SK-N-SH treated with all-trans-retinoic acid at 6 μM for 48 hours (cell line): ENCODE measurements around the gene ABCC4.
"Not testable (repeated sequence)": the region's sequence is repeated elsewhere in the genome, so short reads cannot be mapped to it uniquely, and the experiment has no call there.

Experiments
- ATAC-seq: fragments of 200-7000 bp; cut with Tn5 transposase; 3 replicates; pipeline ENCODE4 v1.9.1; 2020; ENCODE audit warnings: mild to moderate bottlenecking, moderate library complexity
- ARNTL ChIP-seq: fragments of 450-650 bp; formaldehyde crosslinking; IDR thresholded peaks from 2 replicates; pipeline ENCODE4 v1.5.0; 2020; ENCODE audit warnings: low read depth, mild to moderate bottlenecking, moderate library complexity, borderline replicate concordance
- BACH2 ChIP-seq: fragments of 250-450 bp; sonication (Bioruptor Pico); IDR thresholded peaks from 2 replicates; pipeline ENCODE4 v1.9.0; 2021; ENCODE audit warnings: mild to moderate bottlenecking, borderline replicate concordance
- CREB5 ChIP-seq: fragments of 250-450 bp; sonication (Bioruptor Pico); IDR thresholded peaks from 2 replicates; pipeline ENCODE4 v1.5.1; 2020; ENCODE audit warnings: low read depth, mild to moderate bottlenecking, moderate library complexity
- CSDC2 ChIP-seq: fragments of 250-450 bp; sonication (Bioruptor Pico); IDR thresholded peaks from 2 replicates; pipeline ENCODE4 v1.5.0; 2020; ENCODE audit warnings: mild to moderate bottlenecking, moderate library complexity
- ESRRG ChIP-seq: fragments of 250-450 bp; sonication (Bioruptor Pico); IDR thresholded peaks from 2 replicates; pipeline ENCODE4 v1.6.1; 2021; ENCODE audit warnings: mild to moderate bottlenecking
- GLIS3 ChIP-seq: fragments of 250-450 bp; sonication (Bioruptor Pico); IDR thresholded peaks from 2 replicates; pipeline ENCODE4 v1.5.0; 2020; ENCODE audit warnings: mild to moderate bottlenecking, moderate library complexity
- ISL1 ChIP-seq: fragments of 250-450 bp; sonication (Bioruptor Pico); IDR thresholded peaks from 2 replicates; pipeline ENCODE4 v2.1.2; 2022; ENCODE audit warnings: mild to moderate bottlenecking, moderate library complexity
- OSR1 ChIP-seq: fragments of 250-450 bp; sonication (Bioruptor Pico); IDR thresholded peaks from 2 replicates; pipeline ENCODE4 v1.8.0; 2022; ENCODE audit warnings: moderate library complexity, mild to moderate bottlenecking, inconsistent platforms
- POU6F1 ChIP-seq: fragments of 250-450 bp; sonication (Bioruptor Pico); IDR thresholded peaks from 2 replicates; pipeline ENCODE4 v1.8.0; 2021; ENCODE audit warnings: low read depth, mild to moderate bottlenecking, moderate library complexity, borderline replicate concordance
- RARB ChIP-seq: fragments of 250-450 bp; sonication (Bioruptor Pico); IDR thresholded peaks from 2 replicates; pipeline ENCODE4 v1.8.0; 2021; ENCODE audit warnings: mild to moderate bottlenecking, moderate library complexity
- SNAI2 ChIP-seq: fragments of 250-450 bp; sonication (Bioruptor Pico); IDR thresholded peaks from 2 replicates; pipeline ENCODE4 v1.5.0; 2020; ENCODE audit warnings: mild to moderate bottlenecking, moderate library complexity
- TCF4 ChIP-seq: fragments of 250-450 bp; sonication (Bioruptor Pico); IDR thresholded peaks from 2 replicates; pipeline ENCODE4 v1.8.0; 2021; ENCODE audit warnings: mild to moderate bottlenecking, moderate library complexity, borderline replicate concordance
- TOX ChIP-seq: fragments of 250-450 bp; sonication (Bioruptor Pico); IDR thresholded peaks from 2 replicates; pipeline ENCODE4 v1.8.0; 2021; ENCODE audit warnings: mild to moderate bottlenecking, moderate library complexity, borderline replicate concordance
- ZC3H10 ChIP-seq: fragments of 250-450 bp; sonication (Bioruptor Pico); IDR thresholded peaks from 2 replicates; pipeline ENCODE4 v1.5.1; 2021; ENCODE audit warnings: mild to moderate bottlenecking, moderate library complexity
- ZFP30 ChIP-seq: fragments of 450-650 bp; formaldehyde crosslinking; IDR thresholded peaks from 2 replicates; pipeline ENCODE4 v1.5.0; 2022; ENCODE audit warnings: mild to moderate bottlenecking, moderate library complexity
- ZNF565 ChIP-seq: fragments of 450-650 bp; formaldehyde crosslinking; conservative IDR thresholded peaks from 2 replicates; pipeline ENCODE4 v1.5.0; 2020; ENCODE audit warnings: low read depth, mild to moderate bottlenecking, moderate library complexity
- ZNF70 ChIP-seq: fragments of 450-650 bp; formaldehyde crosslinking; IDR thresholded peaks from 2 replicates; pipeline ENCODE4 v1.5.0; 2020; ENCODE audit warnings: mild to moderate bottlenecking, moderate library complexity
- ZNF8 ChIP-seq: fragments of 450-650 bp; formaldehyde crosslinking; IDR thresholded peaks from 2 replicates; pipeline ENCODE4 v1.5.0; 2020; ENCODE audit warnings: mild to moderate bottlenecking, moderate library complexity

The ABCC4 gene

GRCh38 chr13:95276037-95276505 is 25.2 kb downstream of the ABCC4 start:
- TF ChIP-seq ZNF565 (CRISPR knock-in tag) (no peak), OSR1 (CRISPR knock-in tag) (no peak), RARB (CRISPR knock-in tag) (no peak)
- no peak for ATAC-seq

- peak; percentile 46 for ATAC-seq
- TF ChIP-seq TOX (CRISPR knock-in tag) = no peak
- no peak for TF ChIP-seq GLIS3 (CRISPR knock-in tag)
- TF ChIP-seq SNAI2 (CRISPR knock-in tag) = no peak
- no peak for TF ChIP-seq ZFP30
- TF ChIP-seq CREB5 = no peak
- no peak for TF ChIP-seq ZNF565 (CRISPR knock-in tag)
- no peak for TF ChIP-seq ISL1 (CRISPR knock-in tag)
- TF ChIP-seq ZNF8 (CRISPR knock-in tag) = no peak
- TF ChIP-seq ESRRG (CRISPR knock-in tag) = no peak
- no peak for TF ChIP-seq ARNTL
- TF ChIP-seq ZC3H10 (CRISPR knock-in tag) = no peak
- no peak for TF ChIP-seq RARB (CRISPR knock-in tag)
- no peak for TF ChIP-seq TCF4
- TF ChIP-seq OSR1 (CRISPR knock-in tag) = no peak
- no peak for TF ChIP-seq BACH2 (CRISPR knock-in tag)
- no peak for TF ChIP-seq POU6F1 (CRISPR knock-in tag)
- TF ChIP-seq ZNF70 (CRISPR knock-in tag) = no peak
Observed at GRCh38 chr13:95275322-95276036, 25.8 kb downstream of the ABCC4 start.

GRCh38 chr13:95273592-95274132 is 27.6 kb downstream of the ABCC4 start:
- ATAC-seq = not testable (repeated sequence)

GRCh38 chr13:95272076-95272475 is 29.2 kb downstream of the ABCC4 start:
- ATAC-seq = not testable (repeated sequence)

- TF ChIP-seq SNAI2 (CRISPR knock-in tag) (no peak), OSR1 (CRISPR knock-in tag) (no peak), ZNF565 (CRISPR knock-in tag) (no peak), CSDC2 (CRISPR knock-in tag) (no peak), ARNTL (no peak)
- no peak for ATAC-seq
Observed at GRCh38 chr13:95269756-95270155, 31.5 kb downstream of the ABCC4 start.

GRCh38 chr13:95268343-95269065 is 32.7 kb downstream of the ABCC4 start:
- ATAC-seq = not testable (repeated sequence)

GRCh38 chr13:95267662-95268342 is 33.4 kb downstream of the ABCC4 start:
- ATAC-seq = peak; percentile 82
- TF ChIP-seq ZNF8 (CRISPR knock-in tag) = no peak
- TF ChIP-seq ISL1 (CRISPR knock-in tag) = peak; percentile 10; the same call in 1 of the 2 replicates
- TF ChIP-seq OSR1 (CRISPR knock-in tag) = no peak
